ENCODE results near the gene EFCAB11.

- TF ChIP-seq EZH2 (IDR thresholded peaks at IDR 0.05; ENCODE audit: low read length), result no peak
- TF ChIP-seq, protein P1, sequence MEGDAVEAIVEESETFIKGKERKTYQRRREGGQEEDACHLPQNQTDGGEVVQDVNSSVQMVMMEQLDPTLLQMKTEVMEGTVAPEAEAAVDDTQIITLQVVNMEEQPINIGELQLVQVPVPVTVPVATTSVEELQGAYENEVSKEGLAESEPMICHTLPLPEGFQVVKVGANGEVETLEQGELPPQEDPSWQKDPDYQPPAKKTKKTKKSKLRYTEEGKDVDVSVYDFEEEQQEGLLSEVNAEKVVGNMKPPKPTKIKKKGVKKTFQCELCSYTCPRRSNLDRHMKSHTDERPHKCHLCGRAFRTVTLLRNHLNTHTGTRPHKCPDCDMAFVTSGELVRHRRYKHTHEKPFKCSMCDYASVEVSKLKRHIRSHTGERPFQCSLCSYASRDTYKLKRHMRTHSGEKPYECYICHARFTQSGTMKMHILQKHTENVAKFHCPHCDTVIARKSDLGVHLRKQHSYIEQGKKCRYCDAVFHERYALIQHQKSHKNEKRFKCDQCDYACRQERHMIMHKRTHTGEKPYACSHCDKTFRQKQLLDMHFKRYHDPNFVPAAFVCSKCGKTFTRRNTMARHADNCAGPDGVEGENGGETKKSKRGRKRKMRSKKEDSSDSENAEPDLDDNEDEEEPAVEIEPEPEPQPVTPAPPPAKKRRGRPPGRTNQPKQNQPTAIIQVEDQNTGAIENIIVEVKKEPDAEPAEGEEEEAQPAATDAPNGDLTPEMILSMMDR (optimal IDR thresholded peaks at IDR 0.05 in 1 of 3, IDR thresholded peaks at IDR 0.05 in 1 of 3, conservative IDR thresholded peaks at IDR 0.05 in 1 of 3; ENCODE audit: extremely low read depth in 1 of 3, insufficient read depth in 2 of 3, low read length in 3 of 3), result no peak
These were observed 204.2 kb downstream of the EFCAB11 start for GRCh38 chr14:89750281-89750755.
